Neural progenitor cell (in vitro differentiated cells): ENCODE measurements around the gene ANKRD36B. TPM values are rescaled to one million over a fixed set of nuclear protein-coding genes. Genes with fewer than 3 reads are reported as not detected.
"Not testable (repeated sequence)": the region's sequence is repeated elsewhere in the genome, so short reads cannot be mapped to it uniquely, and the experiment has no call there.

ENCODE experiments used
- DNase-seq: peaks from one replicate; pipeline ENCODE4 v3.0.0-alpha.2; 2016; ENCODE audit warnings: low spot score
- H2AFZ ChIP-seq: fragments of 200-600 bp; sonication (generic); replicated peaks from 2 replicates; pipeline ENCODE4 v1.6.1; 2016; ENCODE audit warnings: antibody characterized with exemption
- H3F3A ChIP-seq: fragments of 200-600 bp; sonication (generic); 2 replicates; pipeline ENCODE4 v1.6.1; 2016; ENCODE audit warnings: antibody characterized with exemption, low read depth
- H3K27ac ChIP-seq: fragments of 200-600 bp; sonication (generic); 2 replicates; pipeline ENCODE4 v1.5.1; 2016; ENCODE audit warnings: mild to moderate bottlenecking
- H3K27me3 ChIP-seq: fragments of 200-600 bp; sonication (generic); 2 replicates; pipeline ENCODE4 v1.6.1; 2016; ENCODE audit warnings: mild to moderate bottlenecking, moderate library complexity
- H3K36me3 ChIP-seq: fragments of 200-600 bp; sonication (generic); 2 replicates; pipeline ENCODE4 v1.5.1; 2016
- H3K4me1 ChIP-seq: fragments of 200-600 bp; sonication (generic); 2 replicates; pipeline ENCODE4 v1.6.1; 2016; ENCODE audit warnings: mixed run types
- H3K4me2 ChIP-seq: fragments of 200-600 bp; sonication (generic); 2 replicates; pipeline ENCODE4 v1.6.1; 2016
- H3K4me3 ChIP-seq: fragments of 200-600 bp; sonication (generic); 2 replicates; pipeline ENCODE4 v1.5.1; 2016
- H3K79me2 ChIP-seq: fragments of 200-600 bp; sonication (generic); 2 replicates; pipeline ENCODE4 v1.6.1; 2016; ENCODE audit warnings: low read depth
- H3K9ac ChIP-seq: fragments of 200-600 bp; sonication (generic); 2 replicates; pipeline ENCODE4 v1.6.1; 2016
- H3K9me3 ChIP-seq: fragments of 200-600 bp; sonication (generic); 2 replicates; pipeline ENCODE4 v1.5.1; 2016; ENCODE audit warnings: low read depth
- H4K20me1 ChIP-seq: fragments of 200-600 bp; sonication (generic); 2 replicates; pipeline ENCODE4 v1.6.1; 2016; ENCODE audit warnings: low read depth
- H3K27ac Mint-ChIP-seq: 3 replicates; pipeline ENCODE4 v1.8.0; 2021; ENCODE audit warnings: mixed read lengths
- H3K27me3 Mint-ChIP-seq: 2 replicates; pipeline ENCODE4 v1.8.0; 2022; ENCODE audit warnings: low read depth, mild to moderate bottlenecking, inconsistent platforms, moderate library complexity, mixed read lengths; ENCODE audit not compliant: insufficient read depth
- H3K36me3 Mint-ChIP-seq: 3 replicates; pipeline ENCODE4 v1.8.0; 2021; ENCODE audit warnings: mixed read lengths
- H3K4me1 Mint-ChIP-seq: 3 replicates; pipeline ENCODE4 v1.8.0; 2021; ENCODE audit warnings: mixed read lengths
- H3K4me3 Mint-ChIP-seq: 3 replicates; pipeline ENCODE4 v1.8.0; 2021; ENCODE audit warnings: mild to moderate bottlenecking, moderate library complexity, mixed read lengths
- H3K9me3 Mint-ChIP-seq: 3 replicates; pipeline ENCODE4 v1.8.0; 2020; ENCODE audit warnings: mixed read lengths
- CTCF ChIP-seq: fragments of 200-600 bp; sonication (generic); IDR thresholded peaks from 2 replicates; pipeline ENCODE4 v1.5.1; 2017; ENCODE audit warnings: antibody characterized with exemption, mild to moderate bottlenecking
- total RNA-seq: library from RNA; depleted of rRNA; stranded (reverse); fragments of >200 nt; gene quantifications from 2 replicates; pipeline ENCODE4 v1.2.3, GENCODE V29; 2015; ENCODE audit warnings: low replicate concordance

Gene ANKRD36B
- total RNA-seq, 1 donor from 2014 or later: 61.1 TPM

GRCh38 chr2:97596180-97596579 lies 6.5 kb upstream of the ANKRD36B start:
- H3K79me2 ChIP-seq, H3K4me3 ChIP-seq, H3K9me3 Mint-ChIP-seq, H3K27me3 ChIP-seq, H3K27me3 Mint-ChIP-seq, H3K36me3 Mint-ChIP-seq, H3K4me3 Mint-ChIP-seq, H3K27ac Mint-ChIP-seq, H3K4me1 Mint-ChIP-seq, H3F3A ChIP-seq, H4K20me1 ChIP-seq, H3K27ac ChIP-seq, H3K9ac ChIP-seq, H3K4me1 ChIP-seq, H3K4me2 ChIP-seq, H2AFZ ChIP-seq, DNase-seq, H3K36me3 ChIP-seq, H3K9me3 ChIP-seq: not testable (repeated sequence)

GRCh38 chr2:97593520-97593919 lies 3.8 kb upstream of the ANKRD36B start:
- H3K9me3 ChIP-seq, H3K27ac ChIP-seq, H3K27me3 ChIP-seq, H3K4me1 ChIP-seq, DNase-seq, H2AFZ ChIP-seq, H3K36me3 ChIP-seq, H3K27me3 Mint-ChIP-seq, H3K79me2 ChIP-seq, H3K9me3 Mint-ChIP-seq, H3K36me3 Mint-ChIP-seq, H3K4me3 ChIP-seq, H3K4me3 Mint-ChIP-seq, H3F3A ChIP-seq, H3K4me2 ChIP-seq, H3K4me1 Mint-ChIP-seq, H4K20me1 ChIP-seq, H3K9ac ChIP-seq, H3K27ac Mint-ChIP-seq: not testable (repeated sequence)

GRCh38 chr2:97590515-97591394 lies 1.1 kb upstream of the ANKRD36B start:
- DNase-seq: peak; percentile 92
- not testable (repeated sequence) for H3K4me1 ChIP-seq, H3K9me3 ChIP-seq, H3K9ac ChIP-seq, H3K9me3 Mint-ChIP-seq, H3K36me3 ChIP-seq, H3K4me1 Mint-ChIP-seq, H3K27me3 ChIP-seq, H4K20me1 ChIP-seq, H3K79me2 ChIP-seq, H3K36me3 Mint-ChIP-seq, H3K27me3 Mint-ChIP-seq, H3F3A ChIP-seq
- Histone ChIP-seq H2AFZ (peak overlapping the region; percentile 100), H3K27ac (peak overlapping the region; percentile 3), H3K4me2 (peak overlapping the region; percentile 97), H3K4me3 (peak overlapping the region; percentile 77)
- peak; percentile 99 for TF ChIP-seq CTCF
- peak overlapping the region; percentile 55 for H3K27ac Mint-ChIP-seq
- H3K4me3 Mint-ChIP-seq: peak overlapping the region; percentile 89

- peak overlapping the region; percentile 68 for H3K27ac ChIP-seq
These were observed 450 bp downstream of the ANKRD36B start for GRCh38 chr2:97589257-97589597.

GRCh38 chr2:97565674-97566073 lies 24.0 kb downstream of the ANKRD36B start:
- H3K9me3 ChIP-seq, H3K4me3 Mint-ChIP-seq, H3K4me1 ChIP-seq, H3K79me2 ChIP-seq, H3F3A ChIP-seq, H3K4me2 ChIP-seq, H3K36me3 Mint-ChIP-seq, H3K27me3 ChIP-seq, H3K9ac ChIP-seq, H3K27ac ChIP-seq, H3K4me1 Mint-ChIP-seq, H3K36me3 ChIP-seq, H3K9me3 Mint-ChIP-seq, H3K27me3 Mint-ChIP-seq, DNase-seq, H4K20me1 ChIP-seq, H2AFZ ChIP-seq, H3K27ac Mint-ChIP-seq, H3K4me3 ChIP-seq: not testable (repeated sequence)

More at GRCh38 chr2:97589257-97589597, 450 bp downstream of the ANKRD36B start:
- not testable (repeated sequence) for H3K9me3 ChIP-seq, DNase-seq, H3K36me3 ChIP-seq, H3K9ac ChIP-seq, H3K27me3 Mint-ChIP-seq, H3F3A ChIP-seq, H3K36me3 Mint-ChIP-seq, H3K4me1 ChIP-seq, H3K79me2 ChIP-seq, H4K20me1 ChIP-seq, H3K9me3 Mint-ChIP-seq, H3K4me1 Mint-ChIP-seq, H3K27me3 ChIP-seq
- Mint-ChIP-seq H3K4me3 (peak overlapping the region; percentile 100), H3K27ac (peak overlapping the region; percentile 96)
- H3K4me3 ChIP-seq: peak overlapping the region; percentile 77
- H2AFZ ChIP-seq: peak overlapping the region; percentile 95
- peak overlapping the region; percentile 80 for H3K4me2 ChIP-seq

- DNase-seq, H3K4me3 ChIP-seq, H3K27ac ChIP-seq, H3K9me3 ChIP-seq, H3K79me2 ChIP-seq, H3K27ac Mint-ChIP-seq, H4K20me1 ChIP-seq, H2AFZ ChIP-seq, H3K27me3 ChIP-seq, H3K4me1 ChIP-seq, H3K27me3 Mint-ChIP-seq, H3K9ac ChIP-seq, H3K9me3 Mint-ChIP-seq, H3K4me2 ChIP-seq, H3K4me1 Mint-ChIP-seq, H3K4me3 Mint-ChIP-seq, H3F3A ChIP-seq, H3K36me3 ChIP-seq: not testable (repeated sequence)
- peaks cover 25% of the 10 kb centered on the region for H3K36me3 Mint-ChIP-seq
These were observed 37.3 kb downstream of the ANKRD36B start for GRCh38 chr2:97552406-97552805.

- not testable (repeated sequence) for H3K36me3 ChIP-seq, H3K79me2 ChIP-seq, H3K27ac Mint-ChIP-seq, H3K27me3 Mint-ChIP-seq, H2AFZ ChIP-seq, H3K4me3 ChIP-seq, DNase-seq, H3F3A ChIP-seq, H3K4me3 Mint-ChIP-seq, H3K27me3 ChIP-seq, H3K4me1 ChIP-seq, H3K4me2 ChIP-seq, H3K4me1 Mint-ChIP-seq, H3K27ac ChIP-seq, H3K9me3 Mint-ChIP-seq, H3K9ac ChIP-seq, H3K9me3 ChIP-seq, H4K20me1 ChIP-seq
- H3K36me3 Mint-ChIP-seq: peaks cover 31% of the 10 kb centered on the region
These were observed 39.2 kb downstream of the ANKRD36B start for GRCh38 chr2:97550498-97550897.
